ENCODE results near the gene CIITA. TPM values are rescaled to one million over a fixed set of nuclear protein-coding genes. Genes with fewer than 3 reads are reported as not detected.

CIITA gene
- polyA plus RNA-seq, 1 donor (not counting 4 experiments of a cell fraction or from before 2014, with no cell fraction given), result 0.05 TPM

- no peak overlapping the region for H3K27ac ChIP-seq (ENCODE audit: control insufficient read depth, insufficient read depth, low read length)
- H3K9me3 ChIP-seq (ENCODE audit: control insufficient read depth, low read depth, low read length), result no peaks in the 10 kb centered on the region
- DNase-seq (ENCODE audit: low read depth, low spot score) (no peak), FAIRE-seq (no peak)
- no peaks in the 10 kb centered on the region for H3K4me1 ChIP-seq (ENCODE audit: control insufficient read depth, extremely low read depth, insufficient read depth, low read length)
- peaks cover 10 to 13% of the 10 kb centered on the region in 2 experiments for H3K36me3 ChIP-seq (ENCODE audit: control insufficient read depth in 2 of 2, extremely low read depth in 1 of 2, insufficient read depth in 2 of 2, low read length in 2 of 2)
- no peak overlapping the region for H2AFZ ChIP-seq (ENCODE audit: control insufficient read depth, low read length)
- H3K9ac ChIP-seq (ENCODE audit: control insufficient read depth, extremely low read depth, insufficient read depth, low read length), result no peak overlapping the region
- no peak overlapping the region for H3K4me3 ChIP-seq (ENCODE audit: control insufficient read depth in 2 of 3, extremely low read depth in 1 of 3, insufficient read depth in 2 of 3, low read depth in 1 of 3, low read length in 3 of 3)
- peaks cover 7% of the 10 kb centered on the region for H4K20me1 ChIP-seq (ENCODE audit: control insufficient read depth, extremely low read depth, insufficient read depth, low read length)
- H3K9me1 ChIP-seq (ENCODE audit: control insufficient read depth, extremely low read depth, insufficient read depth, low read length), result no peaks in the 10 kb centered on the region
- H3K79me2 ChIP-seq (ENCODE audit: control insufficient read depth, insufficient read depth, low read length), result peaks cover 21% of the 10 kb centered on the region
- no peaks in the 10 kb centered on the region for H3K27me3 ChIP-seq (ENCODE audit: control insufficient read depth, extremely low read depth, insufficient read depth, low read length)
- H3K4me2 ChIP-seq (ENCODE audit: control insufficient read depth, extremely low read depth, insufficient read depth, low read depth, low read length), result no peak overlapping the region
- no peak for TF ChIP-seq EZH2 (IDR thresholded peaks at IDR 0.05; ENCODE audit: low read length)
- no peak for TF ChIP-seq CTCF (optimal IDR thresholded peaks at IDR 0.05 in 1 of 3, IDR thresholded peaks at IDR 0.05 in 1 of 3, conservative IDR thresholded peaks at IDR 0.05 in 1 of 3; ENCODE audit: extremely low read depth in 1 of 3, insufficient read depth in 2 of 3, low read length in 3 of 3)
- dilution Hi-C loops (cut with MboI; ENCODE audit: extremely low pct_ligation_motif_present, low sequenced_read_pairs), result no loop called here
Observed at GRCh38 chr16:10929853-10930754, 53.1 kb downstream of the CIITA start.

GRCh38 chr16:10930755-10931093 is 53.7 kb downstream of the CIITA start:
- Histone ChIP-seq H3K27ac (ENCODE audit: control insufficient read depth, insufficient read depth, low read length) (no peak overlapping the region), H3K79me2 (ENCODE audit: control insufficient read depth, insufficient read depth, low read length) (peaks cover 26% of the 10 kb centered on the region), H3K36me3 (ENCODE audit: control insufficient read depth in 2 of 2, extremely low read depth in 1 of 2, insufficient read depth in 2 of 2, low read length in 2 of 2) (peaks cover 10 to 13% of the 10 kb centered on the region in 2 experiments), H4K20me1 (ENCODE audit: control insufficient read depth, extremely low read depth, insufficient read depth, low read length) (peaks cover 7% of the 10 kb centered on the region), H3K9me1 (ENCODE audit: control insufficient read depth, extremely low read depth, insufficient read depth, low read length) (no peaks in the 10 kb centered on the region), H3K9ac (ENCODE audit: control insufficient read depth, extremely low read depth, insufficient read depth, low read length) (no peak overlapping the region), H3K4me3 (ENCODE audit: control insufficient read depth in 2 of 3, extremely low read depth in 1 of 3, insufficient read depth in 2 of 3, low read depth in 1 of 3, low read length in 3 of 3) (no peak overlapping the region), H3K4me1 (ENCODE audit: control insufficient read depth, extremely low read depth, insufficient read depth, low read length) (no peaks in the 10 kb centered on the region), H3K4me2 (ENCODE audit: control insufficient read depth, extremely low read depth, insufficient read depth, low read depth, low read length) (no peak overlapping the region), H3K9me3 (ENCODE audit: control insufficient read depth, low read depth, low read length) (no peaks in the 10 kb centered on the region), H3K27me3 (ENCODE audit: control insufficient read depth, extremely low read depth, insufficient read depth, low read length) (no peaks in the 10 kb centered on the region), H2AFZ (ENCODE audit: control insufficient read depth, low read length) (no peak overlapping the region)
- peak in 1 of 3 experiments; percentile 4 for TF ChIP-seq CTCF (optimal IDR thresholded peaks at IDR 0.05 in 1 of 3, IDR thresholded peaks at IDR 0.05 in 1 of 3, conservative IDR thresholded peaks at IDR 0.05 in 1 of 3; ENCODE audit: extremely low read depth in 1 of 3, insufficient read depth in 2 of 3, low read length in 3 of 3)
- no peak for TF ChIP-seq EZH2 (IDR thresholded peaks at IDR 0.05; ENCODE audit: low read length)
- FAIRE-seq, result no peak
- DNase-seq (ENCODE audit: low read depth, low spot score), result no peak
- dilution Hi-C loops (cut with MboI; ENCODE audit: extremely low pct_ligation_motif_present, low sequenced_read_pairs), result no loop called here

Data from keratinocyte (primary cell).